ENCODE results near the gene CCDC158.
"Not testable (repeated sequence)": the region's sequence is repeated elsewhere in the genome, so short reads cannot be mapped to it uniquely, and the experiment has no call there.

Gene CCDC158

DNA sequence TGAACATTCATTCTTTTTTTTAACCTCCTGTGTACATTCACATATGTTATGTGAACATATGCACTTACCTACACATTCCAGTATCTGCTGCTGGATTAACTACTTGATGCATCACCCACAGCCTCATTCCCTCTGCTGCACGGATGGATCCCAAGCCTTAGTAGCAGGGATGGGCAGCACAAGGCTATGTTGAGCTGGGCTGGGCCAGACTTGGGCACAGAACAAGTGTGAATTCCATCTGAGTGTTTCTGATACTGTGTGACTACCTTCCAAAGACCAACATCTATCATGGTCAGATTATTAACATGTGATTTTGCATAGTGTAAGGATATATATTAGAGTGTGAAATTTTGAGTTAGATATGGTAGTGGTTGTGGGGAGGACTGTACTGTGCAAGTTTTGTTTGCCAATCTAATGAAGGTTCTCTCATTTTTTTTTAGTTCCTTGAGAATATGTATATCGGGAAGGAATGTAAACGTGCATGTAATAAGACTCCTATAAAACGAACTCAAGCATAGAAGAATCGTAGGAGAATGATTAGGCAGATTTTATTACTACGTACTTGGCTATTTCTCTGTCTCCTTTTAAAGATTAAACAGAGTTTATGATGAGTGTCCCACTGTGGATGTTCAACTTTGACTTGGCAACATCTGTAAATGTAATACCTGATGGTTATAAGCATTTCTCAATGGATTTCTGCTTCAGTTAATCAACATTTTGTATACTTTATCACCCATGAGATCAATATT lies 137.8 kb downstream of the CCDC158 start:
- no peak for DNase-seq (ENCODE audit: low read depth in 1 of 2, low spot score in 1 of 2)

DNA sequence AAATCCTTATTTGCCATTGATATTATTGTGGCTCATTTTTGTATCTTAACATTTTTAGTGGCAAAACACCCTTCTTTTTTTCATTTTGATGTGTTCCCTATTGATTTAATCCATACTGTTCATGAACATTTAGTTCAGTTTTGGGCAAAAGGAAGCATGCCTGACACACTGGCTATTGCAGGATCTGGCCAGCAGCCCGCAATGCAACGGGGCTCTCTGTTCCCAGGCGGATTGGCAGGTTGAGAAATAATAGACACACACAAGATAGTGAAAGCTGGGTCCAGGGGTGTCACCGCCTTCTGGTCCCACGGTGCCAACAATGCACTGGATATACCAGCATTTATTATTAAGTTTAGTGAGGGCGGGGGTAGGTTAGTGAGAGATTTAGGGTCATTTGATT lies 139.3 kb downstream of the CCDC158 start:
- DNase-seq (ENCODE audit: low read depth in 1 of 2, low spot score in 1 of 2) = not testable (repeated sequence)

DNA sequence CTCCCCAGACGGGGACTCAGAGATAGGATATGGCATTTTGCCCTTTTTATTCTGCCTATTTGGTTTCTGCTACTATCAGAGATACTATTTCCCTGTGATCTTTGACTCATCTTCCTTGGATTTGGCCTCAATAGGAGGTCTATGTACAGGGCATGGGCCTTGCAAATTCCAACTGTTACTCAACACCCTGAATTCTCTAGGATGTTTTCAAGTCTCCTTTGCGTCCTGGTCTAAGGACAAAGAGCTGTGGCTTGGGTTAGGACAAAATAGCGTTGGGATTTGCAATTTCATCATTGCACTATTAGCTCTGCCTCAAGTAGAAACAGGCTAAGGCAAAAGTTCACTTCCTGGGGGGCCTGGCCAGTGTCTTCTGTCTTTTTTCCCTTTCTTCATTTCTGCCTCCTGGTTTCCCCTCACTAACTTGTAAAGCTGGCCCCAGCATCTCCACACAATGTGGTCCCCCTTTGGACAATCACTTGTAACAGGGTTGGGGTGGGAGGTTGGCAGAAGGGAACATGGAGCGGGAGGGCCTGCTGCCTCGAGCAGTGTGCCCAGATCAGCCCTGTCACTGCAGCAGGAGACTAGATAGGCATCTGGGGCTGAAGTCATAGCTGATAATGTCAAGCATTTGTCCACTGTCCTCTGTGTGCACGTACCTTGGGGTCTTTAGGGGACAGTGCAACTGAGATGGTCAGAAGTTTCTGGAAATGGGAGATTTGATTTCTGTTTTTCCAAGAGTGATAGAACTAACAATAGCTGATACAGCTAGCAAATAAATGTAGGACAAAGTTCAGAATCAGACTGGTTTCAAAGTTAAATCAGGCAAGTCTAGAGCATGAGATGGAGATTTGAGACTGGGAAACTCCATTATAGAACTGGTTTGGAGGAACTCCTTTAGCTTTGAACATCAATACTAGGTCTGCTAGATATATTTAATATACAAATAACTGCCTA lies 140.2 kb downstream of the CCDC158 start:
- DNase-seq (ENCODE audit: low read depth in 1 of 2, low spot score in 1 of 2) = no peak

DNA sequence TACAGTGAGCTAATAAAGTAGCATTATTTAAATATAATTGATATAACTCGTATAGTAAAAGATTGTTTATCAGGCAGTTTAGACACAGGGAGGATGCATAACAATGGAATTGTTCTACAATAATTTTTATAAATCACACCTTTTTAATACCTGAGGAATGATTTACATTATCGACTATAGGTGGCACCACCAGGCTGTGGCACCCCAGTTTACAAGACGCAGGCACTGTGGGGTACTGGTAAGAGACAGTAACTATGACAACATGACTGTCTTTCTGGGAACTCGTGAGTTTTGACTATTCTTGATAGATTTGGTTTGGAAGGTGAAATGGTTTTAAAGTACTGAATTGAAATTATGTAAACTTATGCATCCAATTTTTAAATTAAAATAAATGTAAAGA lies 141.5 kb downstream of the CCDC158 start:
- no peak for DNase-seq (ENCODE audit: low read depth in 1 of 2, low spot score in 1 of 2)

DNA sequence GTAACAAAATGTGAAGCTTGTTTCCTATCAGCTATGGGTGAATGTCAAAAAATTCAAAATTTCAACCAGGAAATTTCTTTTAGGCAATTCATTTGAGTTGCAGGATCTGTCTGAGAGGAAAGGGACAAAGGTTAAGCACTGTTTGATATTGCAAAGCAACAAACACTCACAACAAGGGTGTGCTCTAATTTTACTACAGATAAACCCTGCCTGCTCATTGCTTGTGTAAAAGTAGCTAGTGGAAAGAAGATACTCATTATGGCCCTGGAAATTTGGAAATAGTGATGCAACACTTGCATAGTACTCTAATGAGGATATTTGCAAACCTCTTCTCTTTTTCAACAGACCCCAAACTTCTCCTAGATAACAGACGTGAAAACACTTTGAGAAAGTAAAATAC lies 142.4 kb downstream of the CCDC158 start:
- DNase-seq (ENCODE audit: low read depth in 1 of 2, low spot score in 1 of 2) = no peak

DNA sequence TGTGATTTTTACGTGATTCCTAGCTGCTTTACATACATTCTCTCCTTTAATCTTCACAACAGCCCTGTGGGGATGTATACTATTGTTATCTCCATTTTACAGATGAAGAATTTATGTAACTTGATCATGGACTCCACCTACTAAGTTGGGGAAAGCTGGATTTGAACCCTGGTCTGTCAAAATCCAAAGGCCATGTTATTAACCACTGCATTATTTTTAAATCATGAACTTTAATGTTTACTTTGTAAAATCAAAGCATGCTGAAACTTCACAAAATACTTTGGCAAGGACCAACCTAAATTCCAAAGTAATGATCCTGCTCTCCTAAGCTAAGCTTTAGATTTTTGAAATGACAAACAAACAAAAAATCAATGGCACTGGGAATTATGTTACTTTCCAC lies 143.3 kb downstream of the CCDC158 start:
- DNase-seq (ENCODE audit: low read depth in 1 of 2, low spot score in 1 of 2) = no peak

DNA sequence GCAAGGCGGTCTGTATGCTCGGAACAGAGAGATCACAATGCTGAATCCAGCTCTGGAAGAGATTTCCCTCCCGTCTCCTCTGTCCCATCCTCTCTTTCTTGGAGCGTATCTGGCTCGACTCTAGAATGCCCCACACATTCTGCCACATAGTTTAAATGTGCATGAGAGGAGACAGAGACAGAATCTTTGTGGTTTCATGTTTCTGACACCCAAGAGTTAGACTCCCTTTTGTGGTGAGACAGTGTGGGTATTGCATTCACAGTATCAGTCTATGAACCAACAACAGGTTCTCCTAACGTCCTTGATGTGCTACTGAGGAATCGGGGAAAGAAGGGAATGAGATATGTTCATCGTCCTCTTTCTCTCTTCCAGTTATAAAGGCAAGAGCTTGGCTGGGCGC lies 144.1 kb downstream of the CCDC158 start:
- DNase-seq (ENCODE audit: low read depth in 1 of 2, low spot score in 1 of 2) = no peak

DNA sequence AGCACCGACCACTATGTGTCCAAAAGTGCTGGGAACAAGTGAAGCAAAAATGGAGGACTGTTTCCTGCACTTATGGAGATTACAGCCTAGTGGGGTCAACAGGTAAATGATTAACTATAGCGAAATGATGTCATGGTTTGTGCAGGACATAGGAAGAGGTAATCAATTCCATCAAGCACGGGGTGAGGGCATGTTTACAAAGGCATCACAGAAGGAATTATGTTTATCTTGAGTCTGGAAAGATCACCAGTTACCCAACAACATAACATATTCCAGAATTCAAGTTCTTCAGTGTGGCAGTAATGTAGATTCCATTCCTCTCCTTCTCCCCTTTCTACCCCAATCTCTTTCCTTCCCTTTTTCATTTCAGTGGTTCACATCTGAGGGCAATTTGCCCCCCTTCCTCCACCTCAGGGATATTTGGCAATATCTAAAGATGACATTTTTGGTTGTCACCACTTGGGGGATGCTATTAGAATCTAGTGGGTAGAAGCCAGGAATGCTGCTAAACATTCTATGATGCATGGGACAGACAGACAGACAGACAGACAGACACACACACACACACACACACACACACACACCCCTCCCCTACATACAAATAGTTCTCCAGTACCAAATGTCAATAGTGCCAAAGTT lies 145.3 kb downstream of the CCDC158 start:
- no peak for DNase-seq (ENCODE audit: low read depth in 1 of 2, low spot score in 1 of 2)

DNA sequence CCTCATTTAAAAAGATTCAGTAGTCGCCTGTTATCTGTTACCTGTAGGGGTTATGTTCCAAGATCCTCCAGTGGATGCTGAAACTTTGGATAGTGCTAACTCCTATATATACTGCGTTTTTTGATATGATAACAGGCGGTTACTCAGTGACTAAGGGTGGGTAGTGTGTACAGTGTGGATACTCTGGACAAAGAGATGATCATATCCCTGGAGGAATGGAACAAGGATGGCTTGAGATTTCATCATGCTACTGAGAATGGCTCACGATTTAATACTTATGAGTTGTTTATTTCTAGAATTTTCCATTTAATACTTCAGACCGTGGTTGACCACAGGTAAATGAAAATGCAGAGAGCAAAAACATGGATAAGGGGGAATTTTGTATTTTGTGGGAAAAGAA lies 147.9 kb downstream of the CCDC158 start:
- DNase-seq (ENCODE audit: low read depth in 1 of 2, low spot score in 1 of 2) = no peak

DNA sequence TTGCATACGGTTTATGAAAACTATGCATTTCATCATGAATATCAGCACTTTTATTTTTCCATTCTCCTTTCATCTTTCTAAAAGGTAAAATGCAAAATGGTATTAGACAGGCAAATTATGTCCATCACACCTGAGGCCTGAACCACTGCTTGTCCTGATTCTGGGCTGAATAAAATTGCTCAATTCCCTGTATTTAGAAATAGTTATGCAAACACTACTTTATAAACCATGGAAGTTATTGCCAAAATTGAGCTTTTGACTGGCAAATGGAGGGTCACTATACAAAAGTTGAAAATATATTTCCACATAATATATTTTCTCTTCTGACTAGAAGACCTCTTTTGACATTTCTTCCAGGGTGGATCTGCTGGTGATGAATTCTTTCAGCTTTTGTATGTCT lies 148.4 kb downstream of the CCDC158 start:
- no peak for DNase-seq (ENCODE audit: low read depth in 1 of 2, low spot score in 1 of 2)

DNA sequence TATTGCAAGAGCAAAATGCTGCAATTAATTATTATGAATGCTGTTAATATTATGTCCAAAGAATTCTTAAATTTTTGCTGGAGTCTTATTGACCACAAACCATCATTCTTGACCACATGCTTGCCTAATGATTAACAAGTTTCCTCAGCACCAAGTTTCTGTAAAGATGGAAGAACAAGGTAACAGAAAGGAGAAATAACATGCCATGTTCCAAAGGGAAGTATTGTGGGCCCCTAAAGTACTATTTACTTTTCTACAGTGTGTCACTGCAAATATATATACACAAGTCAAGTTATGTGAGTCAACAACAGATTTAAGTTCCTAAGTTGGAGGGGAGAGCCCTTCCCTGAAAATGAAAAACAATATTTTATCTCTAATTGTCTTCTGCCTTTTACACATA lies 148.9 kb downstream of the CCDC158 start:
- DNase-seq (ENCODE audit: low read depth in 1 of 2, low spot score in 1 of 2) = no peak

DNA sequence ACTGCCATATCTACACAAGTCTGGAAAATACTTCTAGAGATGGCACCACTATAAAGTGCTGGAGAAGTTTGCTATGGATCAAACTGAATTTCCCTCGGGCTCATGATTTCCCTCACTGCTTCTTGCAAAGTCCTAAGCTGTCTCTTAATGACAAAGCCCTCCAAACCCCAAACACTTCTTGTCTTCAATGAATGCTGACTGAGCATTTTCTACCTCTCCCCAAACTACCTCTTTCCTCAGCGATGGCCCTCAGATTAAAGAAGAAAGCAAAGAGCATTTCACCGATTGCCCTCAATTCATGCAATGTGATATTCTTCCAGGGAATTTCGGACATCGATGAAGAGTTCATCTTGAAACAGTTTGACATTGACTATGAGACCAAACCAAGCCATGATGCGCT lies 149.7 kb downstream of the CCDC158 start:
- DNase-seq (ENCODE audit: low read depth in 1 of 2, low spot score in 1 of 2) = no peak

DNA sequence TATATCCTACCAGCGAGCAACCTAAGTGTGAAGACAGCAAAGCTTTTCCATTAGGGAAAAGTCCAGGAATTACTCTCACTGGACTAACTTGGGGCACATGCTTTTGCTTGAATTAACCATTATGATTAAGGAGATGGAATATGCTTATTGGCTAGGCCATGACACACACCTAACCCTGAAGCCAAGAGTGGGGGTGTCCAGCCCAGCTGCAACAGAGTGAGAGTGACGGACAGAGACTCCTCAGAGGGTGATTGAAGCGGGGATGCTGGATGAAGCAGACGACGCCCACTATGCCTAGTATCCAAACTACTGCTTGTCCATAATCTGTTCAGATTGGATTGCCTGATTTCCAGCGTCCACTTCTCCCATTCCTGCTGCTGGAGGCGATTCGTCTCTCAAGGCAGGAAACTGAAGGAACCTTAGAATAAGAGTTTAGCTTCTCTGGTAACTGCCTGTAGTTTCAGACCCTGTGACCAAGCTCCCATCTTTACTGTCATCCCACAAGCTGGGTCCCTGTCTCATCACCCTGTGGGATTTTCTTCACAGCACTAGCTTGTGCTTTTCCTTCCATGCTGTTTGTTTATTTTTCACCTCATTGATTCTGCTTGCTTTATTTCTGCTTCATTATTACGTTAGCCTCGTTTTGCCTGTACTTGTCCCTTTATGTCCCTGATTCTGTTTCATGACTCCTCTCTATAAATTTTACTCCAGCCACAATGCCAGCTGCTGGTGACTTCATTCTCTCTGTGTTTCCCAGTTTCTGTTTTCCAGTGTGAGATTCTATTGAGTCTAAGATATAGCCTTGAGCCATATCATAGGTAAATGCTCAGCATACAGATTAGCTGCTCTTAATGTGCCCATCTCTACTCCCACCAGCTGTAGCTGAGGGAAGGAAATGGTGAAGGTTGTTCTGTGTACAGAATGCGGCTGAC lies 150.4 kb downstream of the CCDC158 start:
- no peak for DNase-seq (ENCODE audit: low read depth in 1 of 2, low spot score in 1 of 2)

DNA sequence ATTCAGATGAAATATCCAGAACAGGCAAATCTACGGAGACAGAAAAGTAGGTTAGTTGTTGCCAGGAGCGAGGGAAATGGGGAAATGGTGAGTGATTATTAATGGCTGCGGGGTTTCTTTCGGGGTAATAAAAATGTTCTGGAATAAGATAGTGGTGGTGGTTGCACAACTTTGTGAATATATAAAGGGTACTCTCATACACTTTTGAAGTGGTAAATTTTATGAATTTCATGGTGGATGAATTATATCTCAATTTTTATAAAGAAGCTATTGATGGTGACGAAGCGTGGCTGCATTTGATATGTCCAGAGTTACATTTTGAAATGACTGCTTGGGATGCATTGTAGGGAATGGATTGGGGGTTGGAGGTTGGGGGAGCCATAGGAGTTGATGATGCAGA lies 153.1 kb downstream of the CCDC158 start:
- no peak for DNase-seq (ENCODE audit: low read depth in 1 of 2, low spot score in 1 of 2)

DNA sequence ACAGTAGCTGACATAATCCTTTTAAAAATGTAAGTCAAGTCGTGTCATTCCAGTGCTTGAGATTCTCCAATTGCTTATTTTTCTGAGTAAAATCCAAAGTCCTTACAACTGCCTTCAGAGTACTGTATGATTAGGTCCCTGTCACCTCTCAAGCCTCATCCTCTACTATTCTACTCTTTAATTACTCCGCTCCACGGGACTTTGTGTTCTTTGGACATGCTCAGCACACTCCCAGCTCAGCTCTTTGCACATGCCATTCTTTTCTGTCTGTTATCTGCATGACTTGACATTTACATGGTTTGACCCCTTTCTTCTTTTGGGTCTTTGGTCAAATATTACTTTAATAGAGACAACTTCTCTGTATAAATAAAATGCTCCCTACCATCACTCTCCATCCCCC lies 154.3 kb downstream of the CCDC158 start:
- no peak for DNase-seq (ENCODE audit: low read depth in 1 of 2, low spot score in 1 of 2)

DNA sequence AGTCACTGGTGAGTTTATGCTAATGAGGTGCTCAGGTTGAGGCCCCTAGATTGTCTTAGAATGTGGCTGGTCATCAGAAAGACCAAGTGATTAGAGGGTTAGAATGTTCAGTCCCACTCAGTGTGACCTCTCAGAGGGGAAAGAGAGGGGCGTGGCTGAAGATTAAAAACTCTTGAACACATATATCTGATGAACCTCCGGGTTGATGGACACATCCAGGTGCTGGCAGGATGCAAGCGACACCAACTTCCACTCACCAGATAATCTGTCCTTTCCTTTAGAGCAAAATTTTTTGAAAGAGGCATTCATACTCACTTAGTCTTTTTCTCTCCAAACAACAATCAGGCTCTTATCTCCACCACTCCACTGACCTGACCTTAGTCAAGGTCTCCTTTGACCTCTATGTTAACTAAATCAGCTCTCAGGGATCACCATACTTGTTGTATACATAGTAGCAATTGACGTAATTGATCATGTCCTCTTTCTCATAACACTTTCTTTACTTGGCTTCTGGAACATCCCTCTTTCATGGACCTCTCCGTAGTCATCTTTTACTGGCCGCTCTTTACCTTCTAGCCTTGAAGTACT lies 155.2 kb downstream of the CCDC158 start:
- no peak for DNase-seq (ENCODE audit: low read depth in 1 of 2, low spot score in 1 of 2)
